Stimulated activated CD4-positive, alpha-beta T cell treated with anti-CD3 and anti-CD28 coated beads, Interleukin-12 subunit alpha, Interleukin-12 subunit beta, amount 100 ng/mL, for 4 hours (primary cell): ENCODE data around the gene KLHL30.

Source experiments
- DNase-seq: peaks from one replicate; pipeline ENCODE4 v3.0.0-alpha.2; 2020

Gene KLHL30

GRCh38 chr2:238187618-238188548, 49.4 kb downstream of the KLHL30 start:
- no peak for DNase-seq

DNA sequence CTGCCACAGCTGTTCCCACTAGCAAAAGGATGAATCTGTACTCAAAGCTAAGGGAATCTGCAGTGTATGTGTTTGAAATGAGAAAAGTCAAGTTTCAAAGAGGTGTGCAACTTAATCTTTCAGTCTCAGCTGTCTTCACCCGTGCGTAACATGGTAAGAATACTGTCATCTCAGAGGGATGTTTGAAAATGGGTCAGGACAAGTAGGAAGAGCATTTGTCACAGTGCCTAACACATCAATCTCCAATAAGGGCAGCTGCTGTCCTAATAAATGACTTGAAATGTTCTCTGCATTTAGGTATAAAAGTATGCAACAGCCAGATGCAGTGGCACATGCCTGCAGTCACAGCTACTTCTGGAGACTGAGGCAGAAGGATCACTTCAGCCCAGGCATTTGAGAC, 52.0 kb downstream of the KLHL30 start:
- no peak for DNase-seq
